ENCODE results near the gene SUSD1. TPM values are rescaled to one million over a fixed set of nuclear protein-coding genes. Genes with fewer than 3 reads are reported as not detected.

Gene SUSD1
- total RNA-seq, 1 donor from 2014 or later: 16.1 TPM

DNA sequence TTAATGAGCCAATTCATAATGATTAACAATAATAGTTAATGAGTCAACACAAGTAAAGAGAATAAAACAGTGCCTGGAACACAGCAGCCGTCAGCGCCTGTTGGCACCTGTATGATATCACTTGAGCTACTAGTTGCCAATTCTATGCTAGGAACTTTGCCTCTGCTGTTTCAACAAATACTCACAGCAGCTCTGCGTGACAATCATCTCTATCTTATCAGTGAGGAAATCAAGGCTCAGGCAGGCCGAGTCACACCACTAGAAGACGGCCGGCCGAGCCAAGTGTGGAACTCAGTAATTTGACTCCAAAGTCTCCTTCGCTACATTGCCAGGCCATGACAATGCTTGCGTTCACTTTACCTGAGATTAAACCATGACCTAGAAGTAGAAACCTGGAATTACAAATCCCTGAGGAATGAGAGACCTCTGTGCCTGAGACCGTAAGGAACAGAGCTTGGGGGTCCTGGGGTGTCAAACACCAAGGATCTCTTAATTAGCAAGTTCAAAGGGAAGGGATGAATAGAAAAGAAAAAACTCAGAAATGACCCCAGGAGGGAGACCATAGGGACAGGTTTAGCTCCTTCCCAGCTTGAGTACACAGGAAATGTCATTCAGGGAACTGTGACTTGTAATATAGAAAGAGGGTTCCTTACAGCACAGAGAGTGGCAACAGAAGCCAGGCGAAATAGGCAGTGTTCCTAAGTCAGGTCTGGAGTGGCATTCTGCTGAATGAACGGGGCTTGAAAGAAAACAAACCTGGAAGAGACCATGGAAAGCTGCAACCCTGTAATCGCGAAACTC lies 109.1 kb downstream of the SUSD1 start:
- DNase-seq: no peak

DNA sequence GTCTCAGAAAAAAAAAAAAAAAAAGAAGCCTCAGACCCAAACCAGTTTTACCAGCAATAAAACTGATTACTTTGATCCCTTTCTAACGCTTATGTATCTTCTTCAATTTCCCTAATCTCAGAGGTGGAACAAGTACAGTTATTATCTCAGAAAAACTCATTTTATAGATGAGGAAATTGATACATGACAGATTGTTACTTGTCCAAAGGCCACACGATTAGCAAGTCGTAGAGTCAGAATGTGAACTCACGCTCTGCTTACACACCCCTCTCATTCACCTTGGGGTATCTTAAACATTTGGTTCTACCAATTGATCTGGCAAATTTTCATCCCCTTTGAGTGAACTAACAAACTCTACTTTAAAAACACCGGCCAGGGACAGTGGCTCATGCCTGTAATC lies 110.2 kb downstream of the SUSD1 start:
- DNase-seq: no peak

DNA sequence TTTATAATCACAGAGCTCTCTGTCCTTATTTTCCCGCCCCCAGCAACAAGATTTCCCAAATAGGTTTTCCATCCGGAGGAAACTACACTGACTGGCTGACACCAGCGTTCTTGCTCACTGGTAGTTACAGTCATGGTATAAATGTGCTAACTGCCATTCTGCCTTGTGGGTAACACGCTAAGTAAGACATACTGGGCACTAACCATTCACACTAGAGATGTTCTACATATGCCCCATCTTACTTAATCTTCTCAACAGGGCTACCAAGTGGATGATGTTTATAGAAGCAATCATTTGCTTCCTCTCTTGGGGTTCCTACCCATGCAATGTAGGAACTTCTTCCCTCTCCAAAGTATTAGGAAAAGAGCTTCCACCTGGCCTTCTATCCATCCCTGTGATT lies 111.5 kb downstream of the SUSD1 start:
- DNase-seq: no peak

DNA sequence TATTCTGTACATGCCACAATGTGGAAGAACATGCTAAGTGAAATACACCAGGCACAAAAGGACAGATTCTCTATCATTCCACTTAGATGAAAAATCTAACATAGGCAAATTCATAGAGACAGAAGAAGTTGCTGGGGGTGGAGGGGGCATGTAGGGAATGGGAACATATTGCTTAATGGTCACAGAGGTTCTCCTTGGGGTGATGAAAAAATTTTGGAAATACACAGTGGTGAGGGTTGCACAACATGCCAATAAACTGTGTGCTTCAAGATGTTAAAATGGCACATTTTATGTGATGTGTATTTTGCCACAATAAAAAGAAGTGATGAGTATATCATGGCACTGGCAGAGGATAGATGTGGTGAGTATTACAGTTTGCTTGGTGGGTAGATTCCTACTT lies 111.9 kb downstream of the SUSD1 start:
- no peak for DNase-seq

DNA sequence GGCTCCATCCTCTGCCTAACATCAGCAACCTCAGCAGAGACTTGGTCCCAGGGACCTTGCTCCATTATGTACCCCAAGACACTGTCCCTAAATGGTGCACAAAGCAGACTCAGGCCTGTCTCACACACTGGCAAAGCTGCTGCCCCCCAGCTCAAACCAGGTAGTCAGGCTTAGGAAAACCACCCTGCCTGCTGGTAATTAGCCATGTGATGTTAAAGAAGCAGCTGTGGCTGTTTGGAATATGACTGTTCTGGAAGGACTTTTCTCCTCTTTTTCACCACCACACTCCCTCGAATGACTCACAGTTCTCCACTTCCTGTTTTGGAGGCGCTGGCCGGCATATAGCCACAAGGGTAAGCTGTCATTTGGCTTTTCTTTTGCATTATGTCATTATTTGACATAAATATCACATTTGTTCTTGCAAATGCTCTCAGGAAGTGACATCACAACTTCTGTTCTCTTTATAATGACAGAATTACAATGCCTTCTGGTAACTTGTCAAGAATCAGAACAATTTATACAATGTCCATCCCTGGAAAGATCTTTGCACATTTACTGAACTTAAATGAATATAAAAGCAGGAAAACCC lies 113.9 kb downstream of the SUSD1 start:
- DNase-seq: peak; percentile 92

DNA sequence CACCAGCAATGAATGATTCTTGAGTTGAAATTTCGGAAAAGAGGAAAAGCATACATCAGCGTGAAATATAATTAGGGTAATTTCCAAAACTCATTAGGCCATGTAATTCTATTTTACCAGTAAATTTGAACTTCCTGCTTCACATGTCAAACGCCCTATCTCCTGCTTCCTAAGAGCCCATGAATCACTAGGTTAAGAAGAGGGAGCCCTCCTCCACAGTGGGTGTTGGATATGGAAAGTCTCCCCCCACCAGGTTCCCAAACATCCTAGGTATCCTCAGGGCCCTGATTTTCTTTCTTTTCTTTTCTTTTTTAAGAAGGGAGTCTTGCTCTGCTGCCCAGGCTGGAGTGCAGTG lies 115.2 kb downstream of the SUSD1 start:
- no peak for DNase-seq

DNA sequence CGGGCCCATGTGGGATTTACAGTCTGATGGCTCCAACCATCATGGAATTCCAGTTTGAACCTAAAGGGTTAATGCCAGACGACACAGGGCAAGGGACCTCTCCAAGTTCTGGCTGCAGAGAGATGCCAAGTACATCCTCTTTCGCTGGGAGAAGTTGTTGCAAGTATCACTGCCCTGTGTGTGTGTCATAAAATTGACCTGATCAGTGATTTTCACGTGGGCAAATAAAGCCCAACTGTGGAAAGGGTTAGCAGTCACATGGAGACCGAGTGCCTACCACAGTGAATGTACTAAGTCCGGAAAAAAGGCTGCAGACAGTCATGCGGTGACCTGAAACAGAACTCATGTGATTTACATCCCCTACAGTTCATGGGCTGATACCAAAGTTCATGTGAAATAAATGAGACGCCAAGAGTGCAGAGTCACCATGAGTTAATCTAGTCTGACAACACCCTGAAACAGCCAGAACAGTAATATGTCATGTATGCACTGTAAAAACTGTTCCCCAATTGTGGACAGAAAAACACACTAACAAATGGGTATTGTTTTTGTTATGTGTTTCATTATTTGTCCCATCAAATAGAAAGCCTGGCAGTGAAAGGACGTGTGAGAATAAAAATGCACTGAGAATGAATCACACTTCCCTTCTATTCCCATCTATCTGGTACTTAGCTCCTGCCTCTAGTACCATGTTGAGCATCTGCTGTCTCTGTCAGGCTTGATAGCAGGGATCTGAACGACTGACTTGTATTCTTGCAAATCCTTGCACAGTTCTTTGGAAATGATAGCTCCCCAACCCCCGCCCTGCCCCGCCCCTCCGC lies 115.7 kb downstream of the SUSD1 start:
- peak; percentile 20 for DNase-seq

DNA sequence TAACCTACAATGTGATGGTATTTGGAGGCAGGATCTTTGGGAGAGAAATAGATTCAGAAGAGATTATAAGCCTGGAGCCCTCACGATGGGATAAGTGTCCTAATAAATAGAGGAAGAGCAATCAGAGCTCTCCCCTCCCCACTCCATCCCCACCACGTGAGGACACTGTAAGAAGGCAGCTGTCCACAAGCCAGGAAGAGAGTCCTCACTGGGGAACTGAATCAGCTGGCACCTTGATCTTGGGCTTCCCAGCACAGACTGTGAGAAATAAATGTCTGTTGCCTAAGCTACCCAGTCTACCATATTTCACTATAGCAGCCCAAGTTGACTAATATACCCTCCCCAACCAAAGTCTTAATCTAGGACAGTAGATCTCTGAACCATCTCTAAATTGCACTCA lies 118.1 kb downstream of the SUSD1 start:
- no peak for DNase-seq

DNA sequence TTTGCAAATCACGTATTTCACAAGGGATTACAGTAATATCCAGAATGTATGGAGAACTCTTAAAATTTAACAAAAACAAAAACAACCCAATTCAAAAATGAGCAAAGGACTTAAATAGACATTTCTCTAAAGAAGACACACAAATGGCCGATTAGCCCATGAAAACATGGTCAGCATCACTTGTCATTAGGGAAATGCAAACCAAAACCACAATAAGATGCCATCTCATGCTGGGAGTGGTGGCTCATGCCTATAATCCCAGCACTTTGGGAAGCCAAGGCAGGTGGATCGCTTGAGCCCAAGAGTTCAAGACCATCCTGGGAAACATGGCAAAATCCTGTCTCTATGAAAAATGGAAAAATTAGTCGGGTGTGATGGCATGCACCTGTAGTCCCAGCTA lies 120.2 kb downstream of the SUSD1 start:
- no peak for DNase-seq

DNA sequence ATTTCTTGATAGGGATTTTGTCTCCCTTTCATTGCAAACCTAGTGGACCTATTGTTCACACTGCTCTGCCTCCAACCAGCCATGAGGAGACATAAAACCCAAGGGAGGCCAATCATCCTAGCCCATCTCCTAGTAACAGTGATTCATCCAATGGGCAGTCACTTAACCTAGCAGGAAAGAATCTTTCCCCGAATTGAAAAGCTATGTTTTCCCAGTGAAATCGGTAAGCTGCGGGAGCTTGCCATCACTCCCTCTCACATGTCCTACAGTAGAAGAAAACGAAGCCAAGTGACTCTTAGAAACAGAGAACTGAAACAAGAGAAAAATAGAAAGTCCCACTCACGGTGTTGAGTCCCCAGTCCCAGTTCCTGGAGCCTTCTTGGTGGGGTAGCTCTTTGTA lies 123.3 kb downstream of the SUSD1 start:
- DNase-seq: no peak

DNA sequence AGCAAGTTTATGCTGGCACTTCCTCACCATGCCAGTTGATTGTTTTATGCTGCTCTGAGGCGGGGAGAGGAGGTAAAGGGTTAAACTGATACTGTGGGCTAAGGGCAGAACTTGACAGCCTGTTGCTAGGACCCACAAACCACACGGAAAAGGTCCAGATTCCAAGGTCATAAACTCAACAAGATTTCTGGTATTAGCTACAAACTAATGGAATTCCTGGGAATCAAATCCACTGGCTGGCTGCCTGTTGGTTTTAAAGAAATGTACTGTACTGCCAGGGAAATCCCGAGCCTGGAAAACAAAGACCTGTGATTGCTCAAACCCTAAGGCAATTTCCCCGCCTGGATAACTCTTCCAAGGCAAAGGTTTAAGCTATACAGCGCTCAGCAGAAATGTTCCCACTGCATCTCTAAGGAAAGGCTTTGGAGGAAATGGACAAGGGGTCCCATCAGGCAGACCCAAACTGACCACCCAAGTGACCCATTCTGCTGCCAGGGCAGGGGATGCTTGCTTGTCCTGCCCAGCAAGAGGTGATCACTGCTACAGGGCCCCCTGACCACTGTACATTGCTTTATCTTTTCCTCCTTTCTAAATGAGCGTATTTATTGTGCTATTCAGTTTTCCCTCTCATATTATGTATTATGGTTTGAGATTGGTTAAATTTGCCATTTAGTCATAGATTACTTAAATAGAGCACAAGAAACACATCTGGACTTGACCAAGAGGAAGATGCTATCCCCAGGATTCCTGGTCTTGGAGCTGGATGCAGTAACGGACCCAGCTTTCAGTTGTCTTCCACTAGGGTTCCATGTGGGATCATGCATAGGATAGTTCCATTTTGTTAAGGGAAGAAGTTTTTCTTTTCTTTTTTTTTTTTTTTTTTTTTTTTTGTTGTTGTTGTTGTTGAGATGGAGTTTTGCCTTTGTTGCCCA lies 124.3 kb downstream of the SUSD1 start:
- DNase-seq: peak; percentile 95

DNA sequence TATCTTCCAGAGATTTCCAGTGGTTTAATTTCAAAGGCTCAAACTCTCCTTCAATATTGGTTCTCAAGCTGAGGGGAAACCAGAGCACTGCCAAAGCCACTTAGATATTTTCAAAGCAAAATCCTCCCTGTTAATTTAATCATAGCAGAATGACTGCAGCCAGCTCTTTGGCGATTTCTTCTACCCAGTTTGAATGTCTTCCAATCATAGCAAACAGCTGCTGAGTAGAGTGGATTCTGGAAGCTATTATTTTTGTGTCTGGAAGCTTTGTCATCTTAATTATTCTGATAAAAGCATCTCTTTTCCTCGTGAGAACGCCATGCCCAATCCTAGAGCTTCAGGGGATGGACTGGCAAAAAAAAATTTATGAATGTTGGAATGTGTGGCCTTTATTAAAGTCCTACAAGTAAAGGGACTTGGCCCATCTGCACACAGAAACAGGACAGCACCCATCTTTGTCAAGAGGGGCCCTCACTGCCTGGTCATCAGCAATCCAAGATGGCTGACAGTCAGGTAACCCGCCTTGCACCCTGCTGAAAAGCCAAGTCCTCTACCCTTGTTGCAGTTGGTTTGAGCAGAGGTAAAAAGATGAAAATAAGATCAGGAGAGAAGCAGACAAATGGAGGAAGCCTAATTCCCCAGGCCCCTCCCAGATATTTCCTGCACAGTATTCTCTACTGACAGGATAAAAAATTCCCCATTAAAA lies 125.1 kb downstream of the SUSD1 start:
- DNase-seq: no peak

DNA sequence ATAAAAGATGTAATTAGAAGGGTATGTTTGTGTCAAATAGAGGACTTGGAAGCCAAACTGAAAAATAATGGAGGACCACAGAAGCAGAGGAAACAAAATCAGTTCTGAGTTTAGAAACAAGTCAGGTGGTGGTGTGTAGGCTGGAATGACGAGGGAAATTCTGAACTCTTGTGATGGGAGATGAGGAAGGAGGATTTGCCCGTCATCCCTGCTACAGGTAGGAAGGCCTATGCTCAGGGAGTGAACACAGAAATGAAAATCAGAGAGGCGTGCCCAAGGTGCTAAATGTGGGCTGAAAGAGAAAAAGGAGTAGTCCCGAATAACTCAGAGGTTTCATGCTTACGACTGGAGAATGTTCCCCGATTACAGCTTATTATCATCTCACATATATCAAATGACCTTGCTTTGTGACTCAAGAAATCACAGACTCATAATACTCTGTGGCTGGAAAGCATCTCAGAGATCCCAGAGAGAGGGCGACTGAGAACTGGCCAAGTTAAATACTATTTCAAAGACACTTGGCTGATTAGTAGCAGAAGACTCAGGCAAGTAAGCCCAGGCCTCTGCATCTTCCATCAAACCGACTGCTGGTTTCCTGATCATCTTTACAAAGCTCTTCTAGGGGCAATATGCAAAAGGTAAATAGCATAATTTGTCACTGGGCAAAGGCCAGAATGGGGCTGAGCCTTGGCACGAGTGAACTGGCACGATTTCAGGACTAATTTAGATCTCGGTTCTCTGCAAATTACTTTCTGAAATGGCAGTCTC lies 126.0 kb downstream of the SUSD1 start:
- no peak for DNase-seq

DNA sequence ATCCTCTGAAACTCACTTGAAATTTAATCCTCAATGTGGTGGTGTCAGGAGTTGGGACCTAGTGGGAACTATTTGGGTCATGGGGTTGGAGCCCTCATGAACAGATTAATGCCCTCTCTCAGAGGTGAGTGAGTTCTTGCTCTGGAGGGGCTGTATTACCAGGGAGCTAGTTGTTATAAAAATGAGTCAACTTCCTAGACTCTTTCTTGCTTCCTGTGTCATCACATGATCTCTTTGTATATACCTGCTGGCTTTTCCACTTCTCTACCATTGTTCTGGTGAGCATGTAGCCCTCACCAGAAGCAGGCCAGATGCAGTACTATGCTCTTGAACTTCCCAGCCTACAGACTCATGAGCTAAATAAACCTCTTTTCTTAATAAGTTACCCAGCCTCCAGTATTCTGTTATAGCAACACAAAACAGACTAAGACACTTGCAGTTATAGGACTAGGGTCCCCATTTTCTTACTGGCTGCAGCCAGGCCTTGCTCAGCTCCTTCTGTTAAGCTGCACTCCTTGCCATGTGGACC lies 127.5 kb downstream of the SUSD1 start:
- no peak for DNase-seq

DNA sequence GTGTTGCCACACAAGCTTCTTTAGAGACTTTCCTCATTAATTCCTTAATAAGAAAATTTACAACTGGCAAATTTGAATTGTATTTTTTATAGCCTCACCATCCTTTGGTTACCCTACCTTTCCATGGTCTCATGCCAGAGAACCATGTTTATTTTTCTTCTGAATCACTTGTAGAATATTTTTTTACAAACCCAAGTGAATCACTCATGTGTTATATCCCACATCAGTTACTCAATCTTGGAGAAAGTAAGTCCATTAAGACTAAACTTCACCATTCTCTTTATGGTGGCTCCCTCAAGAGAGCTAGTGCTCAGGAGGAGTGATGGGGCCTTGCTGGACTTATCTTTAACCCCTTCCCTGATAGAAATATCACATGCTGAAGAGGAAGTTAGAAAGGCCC lies 128.9 kb downstream of the SUSD1 start:
- DNase-seq: no peak

DNA sequence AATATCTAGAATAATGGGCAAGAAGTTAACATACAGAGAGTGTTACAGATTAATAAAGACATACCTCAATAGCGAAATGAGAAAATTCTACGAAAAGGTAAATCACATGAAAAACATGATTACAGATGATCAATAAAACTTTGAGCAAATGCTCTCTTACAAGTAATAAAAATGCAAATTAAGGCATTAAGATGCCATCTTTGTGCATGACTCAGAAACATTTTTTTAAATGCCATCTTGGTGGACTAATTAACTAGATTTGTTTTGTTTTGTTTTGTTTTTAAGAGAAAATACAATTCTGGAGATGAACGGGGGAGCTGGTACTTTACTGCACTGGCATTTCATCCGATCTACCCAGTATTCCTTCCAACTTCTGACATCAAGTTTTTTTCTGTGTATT lies 130.2 kb downstream of the SUSD1 start:
- DNase-seq: no peak

DNA sequence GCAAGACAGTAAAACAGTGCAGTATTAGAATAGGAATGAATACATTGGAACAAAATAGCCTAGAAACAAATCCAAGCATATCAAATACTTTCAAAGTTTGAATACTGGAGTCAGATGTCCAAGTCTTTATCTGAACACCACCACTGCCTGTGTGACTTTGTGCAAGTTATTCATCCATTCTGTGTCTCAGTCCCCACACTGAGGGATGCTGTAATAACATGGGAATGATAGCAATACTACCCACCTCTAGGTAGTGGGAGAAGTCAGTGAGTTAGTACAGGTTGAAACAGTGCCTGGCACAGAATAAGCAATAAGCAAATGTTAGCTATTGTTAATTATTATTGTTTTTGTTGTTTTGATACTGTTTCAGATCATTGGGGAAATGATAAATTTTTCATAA lies 130.9 kb downstream of the SUSD1 start:
- DNase-seq: no peak

DNA sequence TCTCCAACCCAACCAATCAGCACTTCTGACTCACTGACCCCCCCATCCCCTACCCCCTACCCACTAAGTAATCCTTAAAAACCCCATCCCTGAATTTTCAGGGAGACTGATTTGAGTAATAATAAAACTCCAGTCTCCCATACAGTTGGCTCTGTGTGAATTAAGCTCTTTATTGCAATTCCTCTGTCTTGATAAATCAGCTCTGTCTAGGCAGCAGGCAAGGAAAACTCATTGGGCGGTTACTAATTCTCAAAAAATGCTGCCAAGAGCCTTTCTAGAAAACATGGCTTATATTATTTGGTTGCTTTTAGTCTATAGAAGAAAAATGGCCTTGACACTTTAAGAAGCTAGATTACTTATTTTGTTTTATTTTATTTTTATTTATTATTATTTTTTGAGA lies 131.7 kb downstream of the SUSD1 start:
- DNase-seq: no peak

DNA sequence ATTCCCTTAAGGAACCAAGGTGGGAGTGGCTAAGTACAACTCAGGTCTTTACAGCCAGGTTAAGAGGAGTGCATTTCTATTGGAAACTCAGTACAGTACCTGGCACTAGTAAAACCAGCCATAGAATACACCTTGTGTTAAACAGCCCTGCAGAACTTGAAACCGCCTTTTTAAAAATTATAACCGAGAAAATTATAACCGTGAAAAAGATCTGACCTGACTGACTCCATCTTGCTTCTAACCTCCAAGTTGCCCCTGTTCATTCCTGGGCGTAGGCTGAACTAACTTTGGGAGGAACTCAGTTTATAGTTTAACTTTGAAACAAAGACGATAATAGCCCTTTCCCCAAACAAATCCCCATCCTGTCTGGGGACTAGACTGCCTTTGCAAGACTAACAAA lies 132.3 kb downstream of the SUSD1 start:
- no peak for DNase-seq

DNA sequence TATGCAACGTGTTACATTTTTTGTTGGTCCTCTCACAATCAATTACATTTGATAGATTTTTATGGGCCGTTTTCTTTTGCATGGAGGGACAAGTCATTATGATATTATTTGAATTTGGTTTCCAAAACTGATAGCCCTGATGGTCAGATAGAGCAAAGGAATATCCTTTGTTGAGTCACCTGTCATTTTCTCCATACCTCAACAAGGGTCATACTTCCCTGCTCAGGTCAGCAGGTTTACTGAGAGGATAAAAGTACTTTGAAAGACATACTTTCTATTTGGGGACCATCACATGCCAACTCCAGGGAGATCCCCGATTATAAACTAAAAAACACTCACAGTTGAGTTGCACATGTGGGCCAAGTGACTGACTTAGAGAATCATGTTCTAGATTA lies 132.9 kb downstream of the SUSD1 start:
- no peak for DNase-seq
